ENCODE measurements around the gene XKR8.

DNA sequence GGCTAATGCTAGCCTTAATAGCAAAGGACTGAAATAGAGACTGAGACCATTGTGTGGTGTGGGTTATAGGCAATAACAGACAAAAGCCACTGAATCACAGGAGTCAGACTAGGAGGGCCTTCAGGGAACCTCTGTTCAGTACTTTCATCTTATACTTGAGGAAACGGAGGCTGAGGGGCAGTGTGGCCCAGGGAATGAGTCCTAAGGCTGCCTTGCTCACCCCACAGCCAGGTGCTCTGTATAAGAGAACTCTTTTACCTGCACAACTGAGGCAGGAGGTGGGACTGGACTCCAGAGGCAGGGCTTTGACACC, 22.3 kb upstream of the XKR8 start:
- TF ChIP-seq MIXL1 (CRISPR knock-in tag; IDR thresholded peaks at IDR 0.05) (no peak), AHR (CRISPR knock-in tag; IDR thresholded peaks at IDR 0.05) (no peak), SALL2 (CRISPR knock-in tag; IDR thresholded peaks at IDR 0.05) (no peak), ZSCAN29 (CRISPR knock-in tag; conservative IDR thresholded peaks at IDR 0.05) (no peak), CREB1 (IDR thresholded peaks at IDR 0.05) (no peak), CREB1 (CRISPR knock-in tag; IDR thresholded peaks at IDR 0.05) (no peak), POLR2A (IDR thresholded peaks at IDR 0.05; ENCODE audit: insufficient read depth in 1 of 2, low read depth in 2 of 2, low read length in 2 of 2) (no peak), FIP1L1 (IDR thresholded peaks at IDR 0.05; ENCODE audit: borderline replicate concordance, insufficient read depth, low read depth, low read length) (no peak)
- TF ChIP-seq, protein P1, sequence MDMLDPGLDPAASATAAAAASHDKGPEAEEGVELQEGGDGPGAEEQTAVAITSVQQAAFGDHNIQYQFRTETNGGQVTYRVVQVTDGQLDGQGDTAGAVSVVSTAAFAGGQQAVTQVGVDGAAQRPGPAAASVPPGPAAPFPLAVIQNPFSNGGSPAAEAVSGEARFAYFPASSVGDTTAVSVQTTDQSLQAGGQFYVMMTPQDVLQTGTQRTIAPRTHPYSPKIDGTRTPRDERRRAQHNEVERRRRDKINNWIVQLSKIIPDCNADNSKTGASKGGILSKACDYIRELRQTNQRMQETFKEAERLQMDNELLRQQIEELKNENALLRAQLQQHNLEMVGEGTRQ (IDR thresholded peaks at IDR 0.05; ENCODE audit: low read depth, low read length): no peak
- TF ChIP-seq, protein P1 (CRISPR knock-in tag; IDR thresholded peaks at IDR 0.05; ENCODE audit: borderline replicate concordance): no peak

All from HepG2 (cell line).